Esophagus muscularis mucosa (tissue), 4 donors: Measurements from ENCODE around the gene SLC51A.

Experiments
- EP300 ChIP-seq: sonication (generic); formaldehyde crosslinking; IDR thresholded peaks from one replicate; pipeline ENCODE4 v1.6.1; 2017; ENCODE audit warnings: antibody characterized with exemption
- POLR2A ChIP-seq: fragments of 450-650 bp; IDR thresholded peaks from one replicate; pipeline ENCODE4 v1.6.1; 2017; ENCODE audit warnings: antibody characterized with exemption, moderate library complexity, mild to moderate bottlenecking, low read depth
- POLR2AphosphoS5 ChIP-seq, 2 donors: sonication (generic); formaldehyde crosslinking; IDR thresholded peaks; one replicate each; pipeline ENCODE4 v1.6.1; 2017; ENCODE audit warnings: antibody characterized with exemption in 2 of 2
- TF ChIP-seq, protein P1 (sequence below), 3 experiments: fragments of 200-600 bp in 2 of 3; fragments of 450-650 bp in 1 of 3; sonication (generic) in 2 of 3; IDR thresholded peaks; one replicate each; pipeline ENCODE4 v1.5.1; 2017 to 2019; ENCODE audit warnings: antibody characterized with exemption in 3 of 3, mild to moderate bottlenecking in 2 of 3, moderate library complexity in 1 of 3

DNA sequence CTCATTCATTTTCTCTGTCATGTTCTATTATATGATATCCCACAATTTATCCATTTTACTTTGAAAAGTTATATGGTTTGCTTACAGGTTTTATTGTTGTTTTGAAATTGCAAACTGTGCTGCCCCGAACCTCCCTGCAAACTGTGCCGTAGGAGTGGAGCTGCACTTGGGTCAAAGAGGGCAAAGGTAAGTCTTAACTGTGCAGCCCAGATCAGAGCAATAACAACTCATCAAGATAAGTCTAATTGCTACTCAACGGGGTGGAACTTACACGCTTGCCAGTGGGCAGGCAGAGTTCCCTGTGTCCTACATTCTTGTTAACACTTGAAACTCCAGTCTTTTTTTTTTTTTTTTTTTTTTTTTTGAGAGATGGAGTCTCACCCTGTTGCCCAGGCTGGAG, 38.4 kb upstream of the SLC51A start:
- TF ChIP-seq, protein P1, sequence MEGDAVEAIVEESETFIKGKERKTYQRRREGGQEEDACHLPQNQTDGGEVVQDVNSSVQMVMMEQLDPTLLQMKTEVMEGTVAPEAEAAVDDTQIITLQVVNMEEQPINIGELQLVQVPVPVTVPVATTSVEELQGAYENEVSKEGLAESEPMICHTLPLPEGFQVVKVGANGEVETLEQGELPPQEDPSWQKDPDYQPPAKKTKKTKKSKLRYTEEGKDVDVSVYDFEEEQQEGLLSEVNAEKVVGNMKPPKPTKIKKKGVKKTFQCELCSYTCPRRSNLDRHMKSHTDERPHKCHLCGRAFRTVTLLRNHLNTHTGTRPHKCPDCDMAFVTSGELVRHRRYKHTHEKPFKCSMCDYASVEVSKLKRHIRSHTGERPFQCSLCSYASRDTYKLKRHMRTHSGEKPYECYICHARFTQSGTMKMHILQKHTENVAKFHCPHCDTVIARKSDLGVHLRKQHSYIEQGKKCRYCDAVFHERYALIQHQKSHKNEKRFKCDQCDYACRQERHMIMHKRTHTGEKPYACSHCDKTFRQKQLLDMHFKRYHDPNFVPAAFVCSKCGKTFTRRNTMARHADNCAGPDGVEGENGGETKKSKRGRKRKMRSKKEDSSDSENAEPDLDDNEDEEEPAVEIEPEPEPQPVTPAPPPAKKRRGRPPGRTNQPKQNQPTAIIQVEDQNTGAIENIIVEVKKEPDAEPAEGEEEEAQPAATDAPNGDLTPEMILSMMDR (IDR thresholded peaks at IDR 0.05): no peak
- TF ChIP-seq POLR2A: no peak
- no peak for TF ChIP-seq POLR2AphosphoS5 (IDR thresholded peaks at IDR 0.05)
- no peak for TF ChIP-seq EP300
